CD4-positive, alpha-beta T cell treated with Interleukin-4 for 4 hours (primary cell): Measurements from ENCODE around the gene CBFA2T3.

Experiments
- DNase-seq: peaks from one replicate; pipeline ENCODE4 v3.0.0-alpha.2; 2020

The CBFA2T3 gene

GRCh38 chr16:88853325-88853941, 123.6 kb downstream of the CBFA2T3 start:
- no peak for DNase-seq

- DNase-seq = no peak
Measured at GRCh38 chr16:88851616-88852015, 125.4 kb downstream of the CBFA2T3 start.

- no peak for DNase-seq
Measured at GRCh38 chr16:88850531-88851199, 126.3 kb downstream of the CBFA2T3 start.

GRCh38 chr16:88848557-88848956, 128.4 kb downstream of the CBFA2T3 start:
- no peak for DNase-seq

GRCh38 chr16:88847654-88848053, 129.4 kb downstream of the CBFA2T3 start:
- no peak for DNase-seq

- DNase-seq = no peak
Measured at GRCh38 chr16:88846088-88846487, 130.9 kb downstream of the CBFA2T3 start.

- DNase-seq = no peak
Measured at GRCh38 chr16:88844419-88845036, 132.5 kb downstream of the CBFA2T3 start.

GRCh38 chr16:88843256-88843655, 133.8 kb downstream of the CBFA2T3 start:
- no peak for DNase-seq

- no peak for DNase-seq
Measured at GRCh38 chr16:88842806-88843205, 134.2 kb downstream of the CBFA2T3 start.

GRCh38 chr16:88842308-88842756, 134.7 kb downstream of the CBFA2T3 start:
- DNase-seq = no peak

GRCh38 chr16:88841521-88842307, 135.3 kb downstream of the CBFA2T3 start:
- no peak for DNase-seq

- DNase-seq = no peak
Measured at GRCh38 chr16:88840600-88841215, 136.3 kb downstream of the CBFA2T3 start.

GRCh38 chr16:88839745-88840599, 137.0 kb downstream of the CBFA2T3 start:
- no peak for DNase-seq

GRCh38 chr16:88839026-88839529, 137.9 kb downstream of the CBFA2T3 start:
- DNase-seq = no peak

GRCh38 chr16:88838566-88838965, 138.4 kb downstream of the CBFA2T3 start:
- DNase-seq = no peak

- no peak for DNase-seq
Measured at GRCh38 chr16:88837806-88838205, 139.2 kb downstream of the CBFA2T3 start.

GRCh38 chr16:88836791-88837190, 140.2 kb downstream of the CBFA2T3 start:
- no peak for DNase-seq

GRCh38 chr16:88835818-88836217, 141.2 kb downstream of the CBFA2T3 start:
- no peak for DNase-seq

- DNase-seq = no peak
Measured at GRCh38 chr16:88835383-88835782, 141.6 kb downstream of the CBFA2T3 start.

GRCh38 chr16:88834670-88835069, 142.3 kb downstream of the CBFA2T3 start:
- DNase-seq = no peak

GRCh38 chr16:88833086-88833485, 143.9 kb downstream of the CBFA2T3 start:
- no peak for DNase-seq

- DNase-seq = no peak
Measured at GRCh38 chr16:88831838-88832237, 145.2 kb downstream of the CBFA2T3 start.
